ENCODE measurements around the gene TBC1D9.

- TF ChIP-seq FOXK2 (IDR thresholded peaks at IDR 0.05) (no peak), ELF4 (IDR thresholded peaks at IDR 0.05) (no peak), FOXM1 (IDR thresholded peaks at IDR 0.05; ENCODE audit: borderline replicate concordance) (no peak)
Observed at GRCh38 chr4:140718241-140718952, 37.8 kb downstream of the TBC1D9 start.

All from HEK293T (cell line).